Endothelial cell (in vitro differentiated cells): ENCODE results near the gene FAM114A2. TPM values are rescaled to one million over a fixed set of nuclear protein-coding genes. Genes with fewer than 3 reads are reported as not detected.

Experiments
- DNase-seq: peaks from one replicate; pipeline ENCODE4 v3.0.0; 2021; ENCODE audit warnings: low spot score
- H3K27ac Mint-ChIP-seq: one replicate; pipeline ENCODE4 v1.8.0; 2021; ENCODE audit warnings: mixed read lengths, inconsistent platforms; ENCODE audit not compliant: unreplicated experiment
- H3K27me3 Mint-ChIP-seq: one replicate; pipeline ENCODE4 v1.8.0; 2021; ENCODE audit warnings: mild to moderate bottlenecking, moderate library complexity, mixed read lengths, inconsistent platforms; ENCODE audit not compliant: unreplicated experiment
- H3K36me3 Mint-ChIP-seq: one replicate; pipeline ENCODE4 v1.8.0; 2021; ENCODE audit warnings: mild to moderate bottlenecking, low read depth, mixed read lengths, inconsistent platforms; ENCODE audit not compliant: unreplicated experiment
- H3K4me1 Mint-ChIP-seq: one replicate; pipeline ENCODE4 v1.8.0; 2021; ENCODE audit warnings: mild to moderate bottlenecking, mixed read lengths, inconsistent platforms; ENCODE audit not compliant: unreplicated experiment
- H3K4me3 Mint-ChIP-seq: one replicate; pipeline ENCODE4 v1.8.0; 2021; ENCODE audit warnings: mild to moderate bottlenecking, mixed read lengths, inconsistent platforms; ENCODE audit not compliant: unreplicated experiment
- H3K9me3 Mint-ChIP-seq: one replicate; pipeline ENCODE4 v1.8.0; 2021; ENCODE audit warnings: mixed read lengths, inconsistent platforms; ENCODE audit not compliant: unreplicated experiment
- CTCF ChIP-seq: fragments of 200-600 bp; sonication (generic); IDR thresholded peaks from one replicate; pipeline ENCODE4 v1.5.0; 2021; ENCODE audit warnings: antibody characterized with exemption; ENCODE audit not compliant: unreplicated experiment
- long read RNA-seq: library from polyadenylated mRNA; unstranded; transcript quantifications from one replicate; pipeline ENCODE4 v2.0.0, GENCODE V29; 2020; ENCODE audit not compliant: unreplicated experiment
- total RNA-seq: library from RNA; stranded (reverse); fragmentation: NEBNext Ultra II Directional; extraction: Animal tissue kit (Norgen Biotek cat#: 25700); gene quantifications from one replicate; pipeline ENCODE4 v1.2.1, GENCODE V29; 2021; ENCODE audit not compliant: unreplicated experiment

The FAM114A2 gene
- 28.4 TPM for total RNA-seq
- long read RNA-seq, full-length matches to known transcripts, result 15 of 21 reads
- long read RNA-seq, partial matches to known transcripts, result 1 of 21 reads
- long read RNA-seq, other reads (novel, unspliced or antisense), result 5 of 21 reads

- Mint-ChIP-seq H3K27ac (peak within 1 kb of the TSS; percentile 95), H3K36me3 (no peaks in the 10 kb centered on the region), H3K9me3 (no peaks in the 10 kb centered on the region), H3K27me3 (no peaks in the 10 kb centered on the region), H3K4me1 (peaks cover 23% of the 10 kb centered on the region), H3K4me3 (peak within 1 kb of the TSS; percentile 97)
- no peak for TF ChIP-seq CTCF
- DNase-seq, result peak; percentile 83
Measured at GRCh38 chr5:154038707-154039457, at the start of gene FAM114A2, which contains the start of gene MFAP3. Gene FAM114A2, minus strand, starts transcription at chr5:154038910. Its CDS starts 3,957 bp downstream, at chr5:154034953. Gene MFAP3, plus strand, starts transcription at chr5:154038967. Its CDS starts 10,756 bp downstream, at chr5:154049723.

- H3K27me3 Mint-ChIP-seq, result no peaks in the 10 kb centered on the region
- H3K36me3 Mint-ChIP-seq, result peaks cover 3% of the 10 kb centered on the region
- H3K27ac Mint-ChIP-seq, result no peak overlapping the region
Measured at GRCh38 chr5:154087260-154087659, 48.5 kb upstream of the FAM114A2 start.

GRCh38 chr5:154086641-154087040 lies 47.9 kb upstream of the FAM114A2 start:
- H3K27me3 Mint-ChIP-seq, result no peaks in the 10 kb centered on the region
- H3K4me1 Mint-ChIP-seq, result peaks cover 16% of the 10 kb centered on the region
- TF ChIP-seq CTCF, result no peak
- no peaks in the 10 kb centered on the region for H3K9me3 Mint-ChIP-seq
- peaks cover 3% of the 10 kb centered on the region for H3K36me3 Mint-ChIP-seq
- H3K27ac Mint-ChIP-seq, result no peak overlapping the region
- no peak for DNase-seq
- no peak overlapping the region for H3K4me3 Mint-ChIP-seq

More at GRCh38 chr5:154087260-154087659, 48.5 kb upstream of the FAM114A2 start:
- no peak for TF ChIP-seq CTCF
- H3K4me3 Mint-ChIP-seq, result no peak overlapping the region
- H3K9me3 Mint-ChIP-seq, result no peaks in the 10 kb centered on the region
- H3K4me1 Mint-ChIP-seq, result peaks cover 20% of the 10 kb centered on the region
- no peak for DNase-seq

GRCh38 chr5:154086146-154086545 lies 47.4 kb upstream of the FAM114A2 start:
- TF ChIP-seq CTCF, result no peak
- no peak overlapping the region for H3K27ac Mint-ChIP-seq
- H3K4me1 Mint-ChIP-seq, result peaks cover 13% of the 10 kb centered on the region
- H3K9me3 Mint-ChIP-seq, result no peaks in the 10 kb centered on the region
- H3K27me3 Mint-ChIP-seq, result no peaks in the 10 kb centered on the region
- no peak overlapping the region for H3K4me3 Mint-ChIP-seq
- H3K36me3 Mint-ChIP-seq, result peaks cover 3% of the 10 kb centered on the region
- DNase-seq, result no peak

- no peak overlapping the region for H3K27ac Mint-ChIP-seq
- DNase-seq, result no peak
- no peaks in the 10 kb centered on the region for H3K9me3 Mint-ChIP-seq
- no peak overlapping the region for H3K4me3 Mint-ChIP-seq
- peaks cover 3% of the 10 kb centered on the region for H3K36me3 Mint-ChIP-seq
- no peaks in the 10 kb centered on the region for H3K27me3 Mint-ChIP-seq
- no peak for TF ChIP-seq CTCF
- H3K4me1 Mint-ChIP-seq, result peaks cover 13% of the 10 kb centered on the region
Measured at GRCh38 chr5:154084062-154084639, 45.4 kb upstream of the FAM114A2 start.
